Measurements from ENCODE around the gene PTPRN2.
"Not testable (repeated sequence)": the region's sequence is repeated elsewhere in the genome, so short reads cannot be mapped to it uniquely, and the experiment has no call there.

Gene PTPRN2

GRCh38 chr7:157946398-157947060 lies 641.1 kb downstream of the PTPRN2 start:
- no peak for DNase-seq (ENCODE audit: low read depth)

DNA sequence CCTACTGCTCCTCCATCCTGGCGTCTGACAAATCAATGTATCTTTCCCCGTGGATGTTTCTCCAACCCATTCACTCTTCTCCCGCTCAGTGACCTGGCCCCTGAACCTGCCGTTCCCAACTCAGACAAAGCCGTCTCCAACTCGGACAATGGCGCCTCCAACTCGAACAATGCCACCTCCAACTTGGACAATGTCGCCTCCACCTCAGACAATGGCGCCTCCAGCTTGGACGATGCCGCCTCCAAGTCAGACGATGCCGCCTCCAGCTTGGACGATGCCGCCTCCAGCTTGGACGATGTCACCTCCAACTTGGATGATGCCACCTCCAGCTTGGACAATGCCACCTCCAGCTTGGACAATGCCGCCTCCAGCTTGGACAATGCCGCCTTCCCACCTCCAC lies 642.2 kb downstream of the PTPRN2 start:
- DNase-seq (ENCODE audit: low read depth), result no peak

DNA sequence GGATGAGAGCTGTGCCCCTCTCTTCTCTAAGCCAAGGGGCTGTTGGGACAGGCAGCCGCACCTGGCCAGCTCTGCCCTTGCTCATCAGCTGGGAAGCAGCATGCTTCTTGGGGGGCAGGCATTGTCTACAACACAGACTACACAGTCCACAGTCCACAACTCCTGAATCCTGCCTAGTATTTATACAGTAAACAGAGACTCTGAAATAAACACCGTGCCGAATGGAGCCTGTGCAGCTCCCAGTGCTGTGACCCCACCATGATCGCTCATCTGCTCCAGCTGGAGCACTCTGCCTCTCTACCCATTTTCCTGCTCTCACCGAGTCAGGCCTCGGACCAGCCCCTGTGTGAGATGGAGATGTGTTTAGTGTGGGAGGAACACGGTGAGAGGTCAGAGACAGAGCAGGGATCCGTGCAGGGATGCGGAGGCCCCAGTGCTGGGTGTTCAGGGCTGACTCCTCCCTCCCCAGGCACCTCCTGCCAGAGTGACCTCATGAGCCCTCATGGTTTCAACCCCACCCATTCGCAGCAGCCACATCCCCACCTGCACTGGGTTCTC lies 642.8 kb downstream of the PTPRN2 start:
- DNase-seq (ENCODE audit: low read depth), result no peak

- DNase-seq (ENCODE audit: low read depth), result no peak
Measured at GRCh38 chr7:157944051-157944450, 643.6 kb downstream of the PTPRN2 start.

DNA sequence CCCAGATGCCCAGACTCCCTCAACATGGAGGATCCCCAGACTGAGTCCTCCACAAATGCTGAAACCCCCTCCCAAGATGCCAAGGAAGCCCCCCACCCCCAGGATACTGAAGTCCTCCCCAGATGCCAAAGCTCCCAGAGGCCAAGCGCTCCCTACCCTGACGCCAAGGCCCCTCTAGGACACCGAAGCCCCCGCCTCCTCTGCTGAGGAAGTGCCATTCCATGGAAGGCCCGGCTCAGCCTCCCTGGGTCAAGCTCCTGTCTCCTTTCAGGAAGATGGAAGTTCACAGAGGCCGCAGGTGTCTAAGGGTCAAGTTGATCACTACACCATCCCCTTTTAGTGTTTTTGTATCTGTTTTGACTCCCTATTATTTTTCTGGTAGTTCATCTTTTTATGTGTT lies 644.1 kb downstream of the PTPRN2 start:
- DNase-seq (ENCODE audit: low read depth), result no peak

DNA sequence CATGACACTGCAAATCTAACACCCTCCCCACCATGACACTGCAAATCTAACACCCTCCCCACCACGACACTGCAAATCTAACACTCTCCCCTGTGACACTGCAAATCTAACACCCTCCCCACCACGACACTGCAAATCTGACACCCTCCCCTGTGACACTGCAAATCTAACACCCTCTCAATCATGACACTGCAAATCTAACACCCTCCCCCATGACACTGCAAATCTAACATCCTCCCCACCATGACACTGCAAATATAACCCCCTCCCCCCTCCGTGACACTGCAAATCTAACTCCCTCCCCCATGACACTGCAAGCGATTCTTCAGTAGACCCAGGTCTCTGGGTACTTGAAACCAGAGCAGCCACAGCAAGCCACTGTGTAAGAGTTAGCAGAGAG lies 646.4 kb downstream of the PTPRN2 start:
- DNase-seq (ENCODE audit: low read depth), result no peak

- no peak for DNase-seq (ENCODE audit: low read depth)
Measured at GRCh38 chr7:157940497-157940896, 647.1 kb downstream of the PTPRN2 start.

GRCh38 chr7:157938211-157938610 lies 649.4 kb downstream of the PTPRN2 start:
- DNase-seq (ENCODE audit: low read depth), result no peak

GRCh38 chr7:157937406-157937805 lies 650.2 kb downstream of the PTPRN2 start:
- DNase-seq (ENCODE audit: low read depth), result no peak

DNA sequence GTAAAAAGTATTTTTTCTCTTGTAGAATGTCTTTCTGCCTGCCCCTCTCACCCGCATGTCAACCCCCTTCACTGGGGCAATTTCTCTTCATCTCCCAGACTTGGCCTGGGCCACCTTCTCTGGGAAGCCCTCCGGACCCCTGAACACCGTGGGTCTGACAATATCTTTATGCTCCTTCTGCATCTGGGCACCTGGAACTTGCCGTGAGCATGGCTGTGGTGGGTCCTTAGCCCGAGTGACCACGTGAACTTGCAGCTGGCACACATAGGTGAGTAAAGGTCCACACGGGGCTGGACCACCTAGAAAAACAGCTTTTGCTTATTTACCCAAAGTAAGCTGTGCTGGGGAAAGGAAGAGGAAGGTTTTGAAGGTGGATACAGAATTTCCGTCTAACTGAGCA lies 650.6 kb downstream of the PTPRN2 start:
- DNase-seq (ENCODE audit: low read depth), result no peak

GRCh38 chr7:157935721-157936120 lies 651.9 kb downstream of the PTPRN2 start:
- DNase-seq (ENCODE audit: low read depth), result not testable (repeated sequence)

- not testable (repeated sequence) for DNase-seq (ENCODE audit: low read depth)
Measured at GRCh38 chr7:157933219-157934155, 654.1 kb downstream of the PTPRN2 start.

DNA sequence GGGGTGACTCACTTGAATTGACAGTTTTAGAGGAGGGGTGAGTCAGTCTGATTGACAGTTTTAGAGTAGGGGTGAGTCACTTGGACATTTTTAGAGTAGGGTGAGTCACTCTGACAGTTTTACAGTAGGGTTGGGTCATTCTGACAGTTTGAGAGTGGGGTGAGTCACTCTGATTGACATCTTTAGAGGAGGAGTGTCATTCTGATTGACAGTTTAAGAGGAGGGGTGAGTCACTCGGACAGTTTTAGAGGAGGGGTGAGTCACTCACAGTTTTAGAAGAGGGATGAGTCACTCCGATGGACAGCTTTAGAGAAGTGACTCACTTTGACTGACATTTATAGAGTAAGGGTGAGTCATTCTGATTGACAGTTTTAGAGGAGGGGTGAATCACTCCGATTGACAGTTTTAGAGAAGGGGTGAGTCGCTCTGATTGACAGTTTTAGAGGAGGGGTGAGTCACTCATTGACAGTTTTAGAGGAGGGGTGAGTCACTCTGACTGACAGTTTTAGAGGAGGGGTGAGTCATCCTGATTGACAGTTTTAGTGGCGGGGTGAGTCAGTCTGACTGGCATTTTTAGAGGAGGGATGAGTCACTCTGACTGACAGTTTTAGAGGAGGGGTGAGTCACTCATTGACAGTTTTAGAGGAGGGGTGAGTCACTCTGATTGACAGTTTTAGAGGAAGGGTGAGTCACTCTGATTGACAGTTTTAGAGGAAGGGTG lies 655.0 kb downstream of the PTPRN2 start:
- no peak for DNase-seq (ENCODE audit: low read depth)

DNA sequence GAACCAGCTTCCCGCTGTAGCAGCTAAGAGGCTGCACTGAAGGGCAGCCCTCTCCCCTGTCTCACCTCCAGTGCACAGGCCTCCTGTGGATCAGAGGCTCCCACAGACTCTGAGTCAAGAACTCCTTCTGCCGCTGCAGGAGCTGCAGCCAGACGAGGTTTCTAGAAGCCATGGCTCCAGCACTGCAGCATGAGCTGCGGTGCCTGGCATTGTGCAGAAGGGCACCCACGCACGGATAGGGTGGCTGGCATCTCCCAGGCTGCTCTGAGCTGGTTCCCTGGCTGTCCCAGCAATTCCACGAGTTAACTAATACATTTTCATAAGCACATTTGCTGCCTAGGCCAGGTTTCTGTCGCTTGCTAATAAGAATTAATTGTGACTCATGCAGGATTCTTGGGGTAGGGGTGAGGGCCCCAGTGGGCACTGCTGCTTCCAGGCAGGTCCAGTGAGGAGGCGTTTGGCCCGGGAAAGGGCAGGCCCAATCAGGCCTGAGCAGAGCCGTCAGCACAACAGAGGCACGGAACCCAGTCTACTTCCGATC lies 656.6 kb downstream of the PTPRN2 start:
- no peak for DNase-seq (ENCODE audit: low read depth)

DNA sequence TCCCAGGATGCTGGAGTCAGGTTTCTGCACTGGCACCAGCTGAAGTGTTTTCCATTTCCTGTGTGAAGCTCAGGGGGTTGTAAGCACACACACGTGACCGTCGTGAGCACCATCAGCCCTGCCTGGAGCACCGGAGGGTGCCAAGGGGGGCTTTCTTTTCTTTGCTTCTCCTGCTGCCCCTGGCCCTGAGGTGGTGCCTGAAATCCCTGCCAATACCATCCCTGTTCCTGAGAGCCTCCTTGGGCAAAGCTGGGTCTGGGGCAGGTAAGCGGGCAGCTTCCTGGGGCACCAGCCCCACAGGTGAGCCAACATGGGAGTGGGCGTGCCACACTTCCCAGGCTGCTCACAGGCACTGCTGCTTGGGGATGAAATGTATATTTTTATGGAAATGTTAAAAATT lies 657.2 kb downstream of the PTPRN2 start:
- DNase-seq (ENCODE audit: low read depth), result no peak

DNA sequence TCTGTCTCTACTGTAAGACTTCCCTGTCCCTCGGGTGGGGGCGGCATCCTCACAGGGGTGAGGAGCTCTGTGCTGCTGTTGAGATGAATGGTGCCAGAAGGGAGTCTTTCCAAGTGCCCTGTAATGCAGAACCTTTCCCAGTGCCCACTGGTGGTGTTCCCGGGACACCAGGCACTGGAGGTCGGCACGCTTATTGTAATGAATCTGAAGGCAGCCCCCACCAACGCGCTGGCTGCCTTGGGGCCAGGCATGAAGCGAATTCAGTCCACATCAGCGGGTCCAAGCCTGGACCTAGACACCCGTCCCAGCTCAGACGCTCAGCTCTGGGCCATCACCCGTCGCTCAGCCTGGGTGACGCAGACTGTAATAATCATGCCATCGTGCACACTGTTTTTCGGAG lies 658.0 kb downstream of the PTPRN2 start:
- DNase-seq (ENCODE audit: low read depth), result no peak

GRCh38 chr7:157928808-157929425 lies 658.7 kb downstream of the PTPRN2 start:
- DNase-seq (ENCODE audit: low read depth), result no peak

- no peak for DNase-seq (ENCODE audit: low read depth)
Measured at GRCh38 chr7:157928171-157928794, 659.3 kb downstream of the PTPRN2 start.

GRCh38 chr7:157927313-157927925 lies 660.2 kb downstream of the PTPRN2 start:
- no peak for DNase-seq (ENCODE audit: low read depth)

GRCh38 chr7:157926521-157927150 lies 661.0 kb downstream of the PTPRN2 start:
- no peak for DNase-seq (ENCODE audit: low read depth)
